SK-N-SH treated with all-trans-retinoic acid at 6 μM for 48 hours (cell line): ENCODE results near the gene JAKMIP1.

Experiments used
- ATAC-seq: fragments of 200-7000 bp; cut with Tn5 transposase; 3 replicates; pipeline ENCODE4 v1.9.1; 2020; ENCODE audit warnings: mild to moderate bottlenecking, moderate library complexity
- ARNTL ChIP-seq: fragments of 450-650 bp; formaldehyde crosslinking; IDR thresholded peaks from 2 replicates; pipeline ENCODE4 v1.5.0; 2020; ENCODE audit warnings: low read depth, mild to moderate bottlenecking, moderate library complexity, borderline replicate concordance
- BACH2 ChIP-seq: fragments of 250-450 bp; sonication (Bioruptor Pico); IDR thresholded peaks from 2 replicates; pipeline ENCODE4 v1.9.0; 2021; ENCODE audit warnings: mild to moderate bottlenecking, borderline replicate concordance
- CREB5 ChIP-seq: fragments of 250-450 bp; sonication (Bioruptor Pico); IDR thresholded peaks from 2 replicates; pipeline ENCODE4 v1.5.1; 2020; ENCODE audit warnings: low read depth, mild to moderate bottlenecking, moderate library complexity
- CSDC2 ChIP-seq: fragments of 250-450 bp; sonication (Bioruptor Pico); IDR thresholded peaks from 2 replicates; pipeline ENCODE4 v1.5.0; 2020; ENCODE audit warnings: mild to moderate bottlenecking, moderate library complexity
- ESRRG ChIP-seq: fragments of 250-450 bp; sonication (Bioruptor Pico); IDR thresholded peaks from 2 replicates; pipeline ENCODE4 v1.6.1; 2021; ENCODE audit warnings: mild to moderate bottlenecking
- OSR1 ChIP-seq: fragments of 250-450 bp; sonication (Bioruptor Pico); IDR thresholded peaks from 2 replicates; pipeline ENCODE4 v1.8.0; 2022; ENCODE audit warnings: moderate library complexity, mild to moderate bottlenecking, inconsistent platforms
- PATZ1 ChIP-seq: fragments of 250-450 bp; sonication (Bioruptor Pico); IDR thresholded peaks from 2 replicates; pipeline ENCODE4 v1.8.0; 2020; ENCODE audit warnings: mild to moderate bottlenecking, moderate library complexity, borderline replicate concordance
- PPARA ChIP-seq: fragments of 250-450 bp; sonication (Bioruptor Pico); IDR thresholded peaks from 2 replicates; pipeline ENCODE4 v1.5.0; 2020; ENCODE audit warnings: mild to moderate bottlenecking, borderline replicate concordance
- SNAI2 ChIP-seq: fragments of 250-450 bp; sonication (Bioruptor Pico); IDR thresholded peaks from 2 replicates; pipeline ENCODE4 v1.5.0; 2020; ENCODE audit warnings: mild to moderate bottlenecking, moderate library complexity
- TOX ChIP-seq: fragments of 250-450 bp; sonication (Bioruptor Pico); IDR thresholded peaks from 2 replicates; pipeline ENCODE4 v1.8.0; 2021; ENCODE audit warnings: mild to moderate bottlenecking, moderate library complexity, borderline replicate concordance
- TSHZ2 ChIP-seq: fragments of 250-450 bp; sonication (Bioruptor Pico); IDR thresholded peaks from 2 replicates; pipeline ENCODE4 v1.5.0; 2020; ENCODE audit warnings: mild to moderate bottlenecking, moderate library complexity
- ZC3H10 ChIP-seq: fragments of 250-450 bp; sonication (Bioruptor Pico); IDR thresholded peaks from 2 replicates; pipeline ENCODE4 v1.5.1; 2021; ENCODE audit warnings: mild to moderate bottlenecking, moderate library complexity
- ZFP30 ChIP-seq: fragments of 450-650 bp; formaldehyde crosslinking; IDR thresholded peaks from 2 replicates; pipeline ENCODE4 v1.5.0; 2022; ENCODE audit warnings: mild to moderate bottlenecking, moderate library complexity
- ZNF565 ChIP-seq: fragments of 450-650 bp; formaldehyde crosslinking; conservative IDR thresholded peaks from 2 replicates; pipeline ENCODE4 v1.5.0; 2020; ENCODE audit warnings: low read depth, mild to moderate bottlenecking, moderate library complexity
- ZNF70 ChIP-seq: fragments of 450-650 bp; formaldehyde crosslinking; IDR thresholded peaks from 2 replicates; pipeline ENCODE4 v1.5.0; 2020; ENCODE audit warnings: mild to moderate bottlenecking, moderate library complexity
- TF ChIP-seq, protein P1 (sequence below): fragments of 250-450 bp; sonication (Bioruptor Pico); IDR thresholded peaks from 2 replicates; pipeline ENCODE4 v1.8.0; 2021; ENCODE audit warnings: low read depth, mild to moderate bottlenecking, moderate library complexity, borderline replicate concordance
- TF ChIP-seq, protein P2 (sequence below): fragments of 250-450 bp; sonication (Bioruptor Pico); IDR thresholded peaks from 2 replicates; pipeline ENCODE4 v1.5.1; 2021; ENCODE audit warnings: mild to moderate bottlenecking, moderate library complexity

Gene JAKMIP1

DNA sequence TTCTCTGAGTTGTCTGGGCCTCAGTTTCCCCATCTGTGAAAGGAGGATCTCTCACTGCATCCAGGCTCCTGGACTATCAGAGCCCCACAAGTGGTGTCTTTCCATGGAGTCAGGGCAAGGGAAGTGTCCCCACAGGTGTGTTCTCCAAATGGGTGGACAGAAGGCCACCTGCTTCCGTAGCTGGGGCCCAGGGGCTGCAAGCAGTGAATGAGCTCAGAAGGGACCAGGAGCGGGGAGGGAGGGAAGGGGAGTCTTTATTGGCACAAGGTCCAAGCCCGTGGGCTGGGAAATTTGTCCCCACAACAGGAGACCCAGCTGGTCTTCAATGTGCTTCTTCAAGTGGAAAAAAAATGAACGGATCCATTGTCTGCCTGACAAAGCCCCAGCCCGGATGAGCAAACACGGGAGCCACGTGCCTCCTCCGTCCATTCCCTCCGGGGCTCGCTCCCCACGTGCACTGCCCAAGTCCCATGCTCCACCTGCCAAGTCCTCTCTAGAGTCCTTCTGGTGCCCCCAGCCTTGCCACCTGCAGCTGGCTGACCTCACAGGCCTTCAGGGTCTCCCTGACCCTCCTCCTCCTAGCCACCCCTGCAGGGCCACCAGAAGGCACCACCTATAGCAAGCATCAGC is 72.0 kb downstream of the JAKMIP1 start:
- ATAC-seq: no peak

DNA sequence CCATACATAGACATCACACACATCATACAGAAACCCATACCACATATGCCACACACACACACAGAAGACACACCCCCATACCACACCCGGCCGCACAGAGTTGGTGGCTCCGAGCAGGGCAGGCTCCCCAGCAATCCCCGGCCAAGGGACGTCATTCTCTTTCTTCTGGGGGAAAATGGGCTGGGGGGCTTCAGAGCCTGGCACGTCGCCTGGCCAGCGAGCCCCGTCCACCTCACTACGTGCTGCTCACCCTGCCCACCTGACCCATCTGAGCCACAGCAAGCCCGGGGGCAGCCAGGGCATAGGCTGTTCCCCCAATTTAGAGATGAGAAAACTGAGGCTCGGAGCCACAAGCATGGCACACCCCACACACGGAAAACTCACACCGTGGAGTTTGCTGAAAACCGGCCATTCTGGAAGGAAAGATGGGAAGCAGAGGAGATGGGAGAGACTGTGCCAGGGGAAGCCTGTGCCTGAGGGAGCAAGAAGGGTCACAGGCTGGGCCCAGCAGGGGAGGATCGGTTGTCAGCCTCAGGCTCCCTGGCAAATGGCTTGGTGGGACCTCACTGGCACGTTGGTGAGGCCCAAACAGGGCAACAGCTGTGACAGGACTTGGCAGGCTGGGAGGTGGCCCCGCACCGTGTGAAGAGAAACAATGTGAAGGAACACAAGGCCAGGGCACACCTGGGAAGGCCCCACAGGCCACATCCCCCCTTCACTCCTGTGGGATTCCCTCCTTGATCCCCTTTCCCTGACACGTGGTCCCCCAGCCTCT is 73.2 kb downstream of the JAKMIP1 start:
- ATAC-seq: no peak
- no peak for TF ChIP-seq ZNF70 (CRISPR knock-in tag)
- TF ChIP-seq ZNF565 (CRISPR knock-in tag): no peak
- TF ChIP-seq BACH2 (CRISPR knock-in tag): no peak
- TF ChIP-seq ZFP30 (CRISPR knock-in tag): no peak
- TF ChIP-seq ARNTL (CRISPR knock-in tag): no peak
- TF ChIP-seq PPARA (CRISPR knock-in tag): no peak
- no peak for TF ChIP-seq SNAI2 (CRISPR knock-in tag)
- TF ChIP-seq, protein P1, sequence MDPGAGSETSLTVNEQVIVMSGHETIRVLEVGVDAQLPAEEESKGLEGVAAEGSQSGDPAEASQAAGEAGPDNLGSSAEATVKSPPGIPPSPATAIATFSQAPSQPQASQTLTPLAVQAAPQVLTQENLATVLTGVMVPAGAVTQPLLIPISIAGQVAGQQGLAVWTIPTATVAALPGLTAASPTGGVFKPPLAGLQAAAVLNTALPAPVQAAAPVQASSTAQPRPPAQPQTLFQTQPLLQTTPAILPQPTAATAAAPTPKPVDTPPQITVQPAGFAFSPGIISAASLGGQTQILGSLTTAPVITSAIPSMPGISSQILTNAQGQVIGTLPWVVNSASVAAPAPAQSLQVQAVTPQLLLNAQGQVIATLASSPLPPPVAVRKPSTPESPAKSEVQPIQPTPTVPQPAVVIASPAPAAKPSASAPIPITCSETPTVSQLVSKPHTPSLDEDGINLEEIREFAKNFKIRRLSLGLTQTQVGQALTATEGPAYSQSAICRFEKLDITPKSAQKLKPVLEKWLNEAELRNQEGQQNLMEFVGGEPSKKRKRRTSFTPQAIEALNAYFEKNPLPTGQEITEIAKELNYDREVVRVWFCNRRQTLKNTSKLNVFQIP (CRISPR knock-in tag): no peak
- TF ChIP-seq OSR1 (CRISPR knock-in tag): no peak
- no peak for TF ChIP-seq ESRRG (CRISPR knock-in tag)
- TF ChIP-seq TOX: no peak

More for the DNA sequence above, 72.0 kb downstream of the JAKMIP1 start:
- no peak for TF ChIP-seq ZC3H10 (CRISPR knock-in tag)
- no peak for TF ChIP-seq BACH2 (CRISPR knock-in tag)
- TF ChIP-seq CSDC2 (CRISPR knock-in tag): no peak
- no peak for TF ChIP-seq TSHZ2
- TF ChIP-seq ESRRG (CRISPR knock-in tag): no peak
- no peak for TF ChIP-seq PPARA (CRISPR knock-in tag)
- no peak for TF ChIP-seq PATZ1 (CRISPR knock-in tag)
- no peak for TF ChIP-seq CREB5
- TF ChIP-seq, protein P2, sequence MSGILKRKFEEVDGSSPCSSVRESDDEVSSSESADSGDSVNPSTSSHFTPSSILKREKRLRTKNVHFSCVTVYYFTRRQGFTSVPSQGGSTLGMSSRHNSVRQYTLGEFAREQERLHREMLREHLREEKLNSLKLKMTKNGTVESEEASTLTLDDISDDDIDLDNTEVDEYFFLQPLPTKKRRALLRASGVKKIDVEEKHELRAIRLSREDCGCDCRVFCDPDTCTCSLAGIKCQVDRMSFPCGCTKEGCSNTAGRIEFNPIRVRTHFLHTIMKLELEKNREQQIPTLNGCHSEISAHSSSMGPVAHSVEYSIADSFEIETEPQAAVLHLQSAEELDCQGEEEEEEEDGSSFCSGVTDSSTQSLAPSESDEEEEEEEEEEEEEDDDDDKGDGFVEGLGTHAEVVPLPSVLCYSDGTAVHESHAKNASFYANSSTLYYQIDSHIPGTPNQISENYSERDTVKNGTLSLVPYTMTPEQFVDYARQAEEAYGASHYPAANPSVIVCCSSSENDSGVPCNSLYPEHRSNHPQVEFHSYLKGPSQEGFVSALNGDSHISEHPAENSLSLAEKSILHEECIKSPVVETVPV (CRISPR knock-in tag): no peak
- TF ChIP-seq, protein P1 (CRISPR knock-in tag): no peak
- TF ChIP-seq TOX: no peak
- TF ChIP-seq ZFP30 (CRISPR knock-in tag): no peak
- TF ChIP-seq, all 23 proteins: peak for 0
